Activated naive CD8-positive, alpha-beta T cell treated with anti-CD3 and anti-CD28 coated beads for 36 hours (primary cell): ENCODE measurements around the gene DUSP15. TPM values are rescaled to one million over a fixed set of nuclear protein-coding genes. Genes with fewer than 3 reads are reported as not detected.
A peak's percentile ranks its signal among the peaks of the same experiment; 100 is the strongest.

Experiments
- DNase-seq: peaks from one replicate; pipeline ENCODE4 v3.0.0; 2021
- H3K27ac Mint-ChIP-seq: one replicate; pipeline ENCODE4 v1.8.0; 2022; ENCODE audit warnings: mild to moderate bottlenecking, moderate library complexity, mixed read lengths
- H3K27me3 Mint-ChIP-seq: one replicate; pipeline ENCODE4 v1.8.0; 2022; ENCODE audit warnings: mild to moderate bottlenecking, mixed read lengths
- H3K36me3 Mint-ChIP-seq: one replicate; pipeline ENCODE4 v1.8.0; 2021; ENCODE audit warnings: mild to moderate bottlenecking, mixed read lengths
- H3K4me1 Mint-ChIP-seq: one replicate; pipeline ENCODE4 v1.8.0; 2021; ENCODE audit warnings: mixed read lengths
- H3K4me3 Mint-ChIP-seq: one replicate; pipeline ENCODE4 v1.8.0; 2022; ENCODE audit warnings: mild to moderate bottlenecking, moderate library complexity, mixed read lengths
- H3K9me3 Mint-ChIP-seq: one replicate; pipeline ENCODE4 v1.8.0; 2022; ENCODE audit warnings: mixed read lengths
- total RNA-seq, 2 experiments: library from RNA; stranded (reverse); gene quantifications; one replicate each; pipeline ENCODE4 v1.2.3, GENCODE V29; 2021

The DUSP15 gene
- total RNA-seq, 2 experiments from 2014 or later = not detected

DNA sequence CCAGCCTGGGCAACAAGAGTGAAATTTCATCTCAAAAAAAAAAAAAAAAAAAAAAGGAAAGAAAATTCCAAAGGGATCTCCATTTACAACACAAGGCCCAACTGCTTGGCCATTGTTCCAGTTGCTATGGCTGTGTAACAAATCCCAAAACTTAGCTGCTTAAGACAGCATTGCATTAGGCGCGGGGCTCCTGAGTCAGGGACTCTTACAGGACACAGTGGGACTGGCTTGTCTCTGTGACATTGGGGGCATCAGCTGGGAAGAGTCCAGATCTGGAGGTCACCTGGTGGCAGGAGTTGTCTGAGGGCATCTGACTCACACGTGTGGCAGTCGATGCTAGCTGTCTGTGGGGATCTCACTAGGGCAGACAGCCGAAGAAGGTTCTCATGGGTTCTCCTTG lies 35.7 kb upstream of the DUSP15 start:
- Mint-ChIP-seq H3K36me3 (no peaks in the 10 kb centered on the region), H3K4me3 (no peak overlapping the region), H3K27ac (no peak overlapping the region), H3K4me1 (no peaks in the 10 kb centered on the region), H3K9me3 (no peaks in the 10 kb centered on the region), H3K27me3 (peaks cover 4% of the 10 kb centered on the region)
- no peak for DNase-seq

DNA sequence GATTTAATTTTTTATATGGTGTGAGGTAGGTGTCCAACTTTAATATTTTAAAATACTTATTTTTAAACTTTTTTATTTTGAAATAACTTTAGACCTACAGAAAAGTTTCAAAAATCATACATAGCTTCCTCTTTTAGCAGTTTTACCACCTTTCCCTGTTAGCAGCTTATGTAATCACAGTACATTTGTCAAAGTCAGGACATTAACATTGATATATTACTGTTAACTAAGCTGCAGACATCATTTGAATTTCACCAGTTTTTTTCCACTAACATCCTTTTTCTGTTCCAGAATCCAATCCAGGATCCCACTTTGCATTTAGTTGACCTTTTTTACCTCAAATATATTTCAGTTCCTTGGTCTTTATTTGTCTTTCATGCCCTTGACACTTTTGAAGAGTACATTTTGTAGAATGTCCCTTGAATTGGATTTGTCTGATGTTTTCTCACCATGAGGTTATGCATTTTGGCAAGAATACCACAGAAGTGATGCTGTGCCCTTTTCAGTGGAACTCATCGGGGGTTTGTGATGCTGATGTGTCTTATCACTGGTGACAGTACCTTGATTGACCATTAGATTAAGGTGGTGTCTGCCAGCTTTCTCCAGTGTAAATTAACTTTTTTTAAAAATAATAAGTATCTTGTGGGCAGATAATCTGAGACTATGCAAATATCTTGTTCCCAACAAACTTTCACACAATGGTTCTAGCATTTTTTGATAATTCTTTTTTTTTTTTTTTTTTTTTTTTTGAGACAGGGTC lies 33.5 kb upstream of the DUSP15 start:
- Mint-ChIP-seq H3K4me1 (no peaks in the 10 kb centered on the region), H3K36me3 (no peaks in the 10 kb centered on the region), H3K27me3 (peaks cover 2% of the 10 kb centered on the region), H3K9me3 (no peaks in the 10 kb centered on the region), H3K4me3 (no peak overlapping the region), H3K27ac (no peak overlapping the region)
- no peak for DNase-seq

DNA sequence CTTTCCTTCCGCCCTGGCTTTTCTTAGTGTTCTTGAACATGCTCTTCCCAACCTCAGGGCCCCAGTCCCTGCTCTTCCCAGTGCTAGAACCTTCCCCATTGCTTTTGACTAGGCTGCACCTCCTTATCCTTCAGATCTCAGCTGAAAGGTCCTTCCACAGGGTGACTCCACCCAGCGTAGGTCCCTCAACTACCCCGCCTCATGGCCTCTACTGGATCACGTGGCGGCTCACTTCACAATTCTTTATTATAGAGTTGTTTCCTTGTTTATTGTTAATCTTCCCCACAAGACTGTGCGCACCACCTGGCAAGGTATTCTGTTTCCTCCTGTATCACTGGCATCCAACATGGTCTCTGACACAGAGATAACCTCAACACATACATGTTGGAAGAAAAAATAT lies 31.3 kb upstream of the DUSP15 start:
- Mint-ChIP-seq H3K27me3 (peaks cover under 1% of the 10 kb centered on the region), H3K4me1 (no peaks in the 10 kb centered on the region), H3K36me3 (no peaks in the 10 kb centered on the region), H3K27ac (no peak overlapping the region), H3K9me3 (no peaks in the 10 kb centered on the region), H3K4me3 (no peak overlapping the region)
- DNase-seq = no peak

DNA sequence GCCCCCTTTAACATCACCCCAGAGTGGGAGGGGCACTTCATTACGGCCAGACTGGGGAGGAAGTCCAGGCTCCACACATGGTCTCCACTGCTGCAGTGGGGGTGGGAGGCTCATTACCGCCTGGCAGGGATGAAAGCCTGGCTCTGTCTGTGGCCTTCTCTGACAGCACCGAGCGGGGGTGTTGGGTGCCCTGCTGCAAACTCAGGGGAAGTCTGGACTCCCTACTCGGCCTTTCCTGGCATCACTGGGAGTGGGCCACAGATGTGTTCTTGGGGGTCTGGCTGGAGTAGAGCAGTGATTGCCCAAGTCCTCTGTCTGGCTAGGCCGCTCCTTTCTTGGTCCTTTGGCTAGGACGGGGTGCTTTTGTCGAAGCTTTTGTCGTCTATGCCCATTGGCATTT lies 27.2 kb upstream of the DUSP15 start:
- Mint-ChIP-seq H3K4me1 (no peaks in the 10 kb centered on the region), H3K9me3 (no peaks in the 10 kb centered on the region), H3K27ac (no peak overlapping the region), H3K4me3 (no peak overlapping the region), H3K27me3 (peaks cover 8% of the 10 kb centered on the region), H3K36me3 (no peaks in the 10 kb centered on the region)
- no peak for DNase-seq

DNA sequence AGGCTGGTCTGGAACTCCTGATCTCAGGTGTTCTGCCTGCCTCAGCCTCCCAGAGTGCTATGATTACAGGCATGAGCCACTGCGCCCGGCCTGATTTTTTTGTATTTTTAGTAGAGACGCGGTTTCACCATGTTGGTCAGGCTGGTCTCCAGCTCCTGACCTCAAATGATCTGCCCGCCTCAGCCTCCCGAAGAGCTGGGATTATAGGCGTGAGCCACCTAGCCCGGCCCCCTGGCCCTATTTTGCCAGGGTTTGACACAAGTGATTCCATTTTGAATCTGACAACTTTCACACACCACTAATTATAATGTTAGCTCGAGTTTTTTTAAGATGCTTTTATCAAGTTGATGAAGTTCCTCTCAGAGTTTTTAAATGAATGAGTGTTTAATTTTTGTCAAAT lies 25.7 kb upstream of the DUSP15 start:
- H3K36me3 Mint-ChIP-seq = no peaks in the 10 kb centered on the region
- peaks cover 8% of the 10 kb centered on the region for H3K27me3 Mint-ChIP-seq
- no peak overlapping the region for H3K4me3 Mint-ChIP-seq
- H3K9me3 Mint-ChIP-seq = no peaks in the 10 kb centered on the region
- H3K4me1 Mint-ChIP-seq = no peaks in the 10 kb centered on the region
- no peak overlapping the region for H3K27ac Mint-ChIP-seq
- DNase-seq = no peak

DNA sequence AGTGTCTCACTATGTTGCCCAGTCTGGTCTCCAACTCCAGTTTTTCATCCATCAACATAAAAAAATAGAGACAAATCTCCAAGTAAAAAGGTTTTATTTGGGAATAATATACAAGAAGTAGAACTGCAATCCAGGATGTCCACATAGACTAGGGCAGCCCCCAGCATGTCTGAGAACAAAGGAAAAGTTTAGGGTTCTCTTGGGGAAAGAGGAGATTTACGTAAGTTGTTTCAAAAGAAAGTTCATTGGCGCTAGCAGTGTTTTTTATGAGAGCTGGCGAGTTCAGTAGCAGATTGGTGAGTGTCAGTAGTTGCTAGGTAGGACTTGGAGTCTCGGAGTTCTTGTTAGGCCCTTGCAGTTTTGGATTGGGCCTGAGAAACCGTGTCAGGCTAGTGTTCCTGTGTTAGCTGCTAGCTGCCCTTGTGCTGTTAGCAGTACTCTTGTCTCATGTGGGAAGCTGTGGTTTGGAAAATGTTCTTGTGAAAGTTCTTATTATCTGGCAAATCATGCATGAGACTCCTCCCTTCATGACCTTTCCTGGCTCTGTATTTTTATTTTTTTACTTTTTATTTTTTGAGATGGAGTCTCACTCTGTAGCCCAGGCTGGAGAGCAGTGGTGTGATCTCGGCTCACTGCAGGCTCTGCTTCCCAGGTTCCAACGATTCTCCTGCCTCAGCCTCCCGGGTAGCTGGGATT lies 24.8 kb upstream of the DUSP15 start:
- H3K4me1 Mint-ChIP-seq = no peaks in the 10 kb centered on the region
- H3K27me3 Mint-ChIP-seq = peaks cover 8% of the 10 kb centered on the region
- H3K36me3 Mint-ChIP-seq = no peaks in the 10 kb centered on the region
- H3K9me3 Mint-ChIP-seq = no peaks in the 10 kb centered on the region
- no peak overlapping the region for H3K27ac Mint-ChIP-seq
- no peak overlapping the region for H3K4me3 Mint-ChIP-seq
- no peak for DNase-seq

DNA sequence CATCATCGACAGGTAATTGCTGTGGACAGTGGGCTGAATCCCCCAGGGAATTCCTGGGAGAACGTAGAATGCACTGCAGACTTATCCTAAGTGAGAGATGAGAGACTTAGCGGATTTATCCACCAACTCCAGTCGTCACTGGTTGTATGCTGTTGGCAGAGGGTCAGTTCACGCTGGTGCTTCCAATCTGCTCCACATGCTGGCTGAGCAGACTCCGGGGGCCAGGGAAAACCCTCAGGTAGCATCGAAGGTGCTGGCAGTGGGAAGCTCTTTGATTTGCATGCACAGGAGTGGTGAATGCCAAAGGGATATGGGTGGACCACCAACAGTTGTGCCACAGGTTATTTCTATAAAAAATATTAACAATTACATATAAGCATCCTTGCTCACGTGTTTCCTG lies 20.3 kb upstream of the DUSP15 start:
- H3K4me1 Mint-ChIP-seq = no peaks in the 10 kb centered on the region
- H3K36me3 Mint-ChIP-seq = no peaks in the 10 kb centered on the region
- DNase-seq = no peak
- no peaks in the 10 kb centered on the region for H3K9me3 Mint-ChIP-seq
- H3K27ac Mint-ChIP-seq = no peak overlapping the region
- H3K4me3 Mint-ChIP-seq = no peak overlapping the region
- H3K27me3 Mint-ChIP-seq = no peaks in the 10 kb centered on the region

DNA sequence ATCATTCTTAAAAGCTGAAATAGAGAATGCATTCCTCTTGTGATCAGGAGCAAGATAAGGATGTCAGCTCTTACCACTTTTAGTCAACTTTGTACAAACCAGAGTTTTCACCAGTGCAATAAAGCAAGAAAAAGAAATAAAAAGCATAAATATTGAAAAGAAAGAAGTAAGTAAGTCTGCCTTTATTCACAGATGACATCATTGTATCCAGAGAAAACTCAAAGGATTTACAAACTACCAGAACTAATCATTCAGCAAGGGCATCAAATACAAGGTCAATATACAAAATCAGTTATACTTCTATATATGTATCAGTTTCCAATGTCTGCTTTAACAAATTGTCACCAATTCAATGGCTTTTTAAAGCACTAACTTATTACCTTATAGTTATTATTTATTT lies 13.5 kb upstream of the DUSP15 start:
- no peak overlapping the region for H3K4me3 Mint-ChIP-seq
- H3K4me1 Mint-ChIP-seq = peaks cover 8% of the 10 kb centered on the region
- DNase-seq = no peak
- no peaks in the 10 kb centered on the region for H3K9me3 Mint-ChIP-seq
- no peak overlapping the region for H3K27ac Mint-ChIP-seq
- H3K36me3 Mint-ChIP-seq = no peaks in the 10 kb centered on the region
- peaks cover 8% of the 10 kb centered on the region for H3K27me3 Mint-ChIP-seq

DNA sequence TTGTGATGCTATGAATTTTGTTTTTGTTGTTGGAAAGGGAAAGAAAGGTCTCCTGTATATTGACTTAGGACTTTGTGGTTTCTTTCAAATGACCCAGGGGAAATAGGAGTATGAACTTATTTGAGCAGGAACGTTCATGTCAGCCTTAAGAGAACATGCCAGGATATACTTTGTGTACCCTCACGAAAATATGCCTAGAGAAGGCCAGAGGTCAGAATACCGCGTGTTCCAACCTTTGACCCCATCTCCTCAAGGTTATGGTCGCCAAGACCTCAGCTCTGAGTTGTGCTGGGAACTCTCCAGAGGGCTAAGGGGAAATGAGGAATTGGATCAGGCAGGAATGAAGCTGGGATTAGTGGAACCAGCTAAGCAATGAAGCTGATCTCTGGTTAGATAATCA lies 11.6 kb upstream of the DUSP15 start:
- Mint-ChIP-seq H3K9me3 (no peaks in the 10 kb centered on the region), H3K36me3 (no peaks in the 10 kb centered on the region), H3K27ac (no peak overlapping the region), H3K4me1 (peaks cover 8% of the 10 kb centered on the region), H3K27me3 (peaks cover 13% of the 10 kb centered on the region), H3K4me3 (no peak overlapping the region)
- no peak for DNase-seq

DNA sequence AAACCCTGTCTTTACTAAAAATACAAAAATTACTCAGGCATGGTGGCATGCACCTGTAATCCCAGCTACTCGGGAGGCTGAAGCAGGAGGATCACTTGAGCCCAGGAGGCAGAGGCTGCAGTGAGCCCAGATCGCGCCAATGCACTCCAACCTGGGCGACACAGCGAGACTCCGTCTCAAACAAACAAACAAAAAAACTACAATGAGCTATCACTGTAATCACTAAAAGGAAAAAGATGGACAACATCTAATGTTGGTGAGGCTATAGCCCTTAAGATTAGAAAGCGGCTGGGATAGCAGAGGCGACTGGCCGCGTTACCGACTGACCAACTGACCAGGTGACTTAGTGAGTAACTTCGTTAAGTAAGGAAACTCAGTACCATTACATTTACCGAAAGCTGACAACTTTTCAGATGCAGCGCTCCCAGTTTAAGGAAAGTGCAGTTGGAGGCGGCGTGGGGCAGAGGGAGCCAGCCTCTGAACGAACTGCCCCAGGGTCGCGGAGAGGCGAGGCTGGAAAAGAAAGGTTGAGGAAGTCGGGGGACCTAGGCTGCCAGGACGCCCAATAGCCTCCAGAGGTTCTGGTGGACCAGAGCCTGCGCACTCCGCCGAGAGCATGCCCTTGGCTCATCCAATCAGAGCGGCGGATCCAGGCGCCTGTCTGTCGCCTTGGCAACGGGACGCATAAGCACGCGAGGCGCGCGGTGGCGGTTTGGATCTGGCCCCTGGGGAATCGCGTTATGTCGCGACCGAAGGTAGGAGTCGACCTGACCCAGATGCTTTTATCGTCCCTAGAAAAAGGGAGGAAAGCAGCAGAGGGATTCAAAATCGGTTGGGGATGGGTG lies 9.0 kb upstream of the DUSP15 start:
- Mint-ChIP-seq H3K4me3 (peak overlapping the region; percentile 81), H3K36me3 (no peaks in the 10 kb centered on the region), H3K4me1 (peaks cover 8% of the 10 kb centered on the region), H3K9me3 (no peaks in the 10 kb centered on the region), H3K27ac (peak overlapping the region; percentile 23), H3K27me3 (peaks cover 13% of the 10 kb centered on the region)
- DNase-seq = peak; percentile 84

DNA sequence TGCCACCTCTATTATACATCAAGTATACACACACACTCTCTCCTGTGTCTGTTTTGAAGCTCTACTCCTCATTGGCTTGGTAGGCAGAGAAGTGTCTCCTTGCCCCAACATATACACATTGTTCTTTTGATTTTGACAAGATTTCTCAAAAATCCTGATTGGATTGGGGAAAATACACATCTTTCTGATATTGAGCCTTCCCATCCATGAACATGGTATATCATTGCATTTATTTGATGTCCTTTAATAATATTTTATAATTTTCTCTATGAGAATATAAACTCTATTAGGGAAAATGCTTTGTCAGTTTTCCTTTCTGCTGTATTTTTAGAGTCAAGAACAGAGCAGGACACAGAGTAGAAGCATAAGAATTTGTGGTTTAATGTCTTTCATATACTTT lies 7.4 kb upstream of the DUSP15 start:
- H3K27ac Mint-ChIP-seq = no peak overlapping the region
- H3K4me3 Mint-ChIP-seq = no peak overlapping the region
- no peaks in the 10 kb centered on the region for H3K36me3 Mint-ChIP-seq
- peaks cover 8% of the 10 kb centered on the region for H3K4me1 Mint-ChIP-seq
- peaks cover 20% of the 10 kb centered on the region for H3K27me3 Mint-ChIP-seq
- no peak for DNase-seq
- no peaks in the 10 kb centered on the region for H3K9me3 Mint-ChIP-seq

DNA sequence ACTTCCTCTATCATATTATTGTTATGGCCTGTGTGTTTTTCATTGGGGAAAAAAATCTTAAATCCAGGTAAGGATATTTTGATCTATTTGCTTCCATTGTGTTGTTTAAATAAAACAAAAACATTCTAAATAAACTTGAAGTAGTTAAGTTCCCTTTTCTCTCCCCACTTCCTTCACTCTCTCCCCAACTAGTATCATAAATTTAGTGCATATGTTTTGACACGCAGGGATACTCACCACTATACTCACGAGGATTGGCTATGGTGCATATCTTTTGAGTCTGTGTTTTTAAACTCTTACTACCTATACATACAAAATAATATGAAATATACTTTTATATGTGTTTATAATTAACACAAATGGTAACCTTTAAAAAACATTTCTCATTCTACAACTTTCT lies 5.3 kb upstream of the DUSP15 start:
- Mint-ChIP-seq H3K27me3 (peaks cover 37% of the 10 kb centered on the region), H3K36me3 (no peaks in the 10 kb centered on the region), H3K4me3 (no peak overlapping the region), H3K4me1 (peaks cover 13% of the 10 kb centered on the region), H3K27ac (no peak overlapping the region), H3K9me3 (no peaks in the 10 kb centered on the region)
- DNase-seq = no peak

DNA sequence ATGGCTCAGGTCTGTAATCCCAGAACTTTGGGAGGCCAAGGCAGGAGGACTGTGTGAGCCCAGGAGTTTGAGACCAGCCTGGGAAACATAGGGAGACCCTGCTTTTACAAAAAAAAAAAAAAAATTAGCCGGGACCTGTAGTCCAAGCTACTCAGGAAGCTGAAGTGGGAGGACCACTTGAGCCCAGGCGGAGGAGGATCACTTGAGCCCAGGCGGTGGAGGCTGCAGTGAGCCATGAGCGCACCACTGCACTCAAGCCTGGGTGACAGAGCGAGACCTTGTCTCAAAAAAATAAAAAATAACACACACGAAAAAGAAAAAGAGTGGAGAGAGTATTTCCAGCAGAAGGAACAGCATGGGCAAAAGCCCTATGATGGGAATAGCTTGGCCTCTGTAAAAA lies 2.1 kb upstream of the DUSP15 start:
- no peaks in the 10 kb centered on the region for H3K9me3 Mint-ChIP-seq
- H3K27ac Mint-ChIP-seq = no peak overlapping the region
- no peak overlapping the region for H3K4me3 Mint-ChIP-seq
- peaks cover 43% of the 10 kb centered on the region for H3K27me3 Mint-ChIP-seq
- H3K4me1 Mint-ChIP-seq = peaks cover 10% of the 10 kb centered on the region
- H3K36me3 Mint-ChIP-seq = no peaks in the 10 kb centered on the region
- no peak for DNase-seq

DNA sequence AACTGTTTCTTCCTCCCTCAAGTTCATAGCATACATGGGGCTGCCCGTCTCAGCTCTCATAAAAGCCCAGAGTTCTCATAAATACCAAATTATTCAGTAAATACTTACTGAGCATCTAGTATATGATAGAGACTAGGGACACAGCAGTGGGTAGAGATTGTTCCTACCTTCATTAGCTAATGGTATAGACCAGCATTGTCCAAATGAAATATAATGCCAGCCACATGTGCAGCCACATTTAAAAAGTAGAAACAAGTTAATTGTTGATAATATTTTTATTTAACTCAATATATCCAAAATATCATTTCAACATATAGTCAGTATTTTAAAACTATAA lies 1.3 kb upstream of the DUSP15 start:
- no peaks in the 10 kb centered on the region for H3K36me3 Mint-ChIP-seq
- no peak for DNase-seq
- H3K27ac Mint-ChIP-seq = no peak overlapping the region

More for the DNA sequence above, 1.3 kb upstream of the DUSP15 start:
- Mint-ChIP-seq H3K4me1 (peaks cover 10% of the 10 kb centered on the region), H3K27me3 (peaks cover 43% of the 10 kb centered on the region), H3K9me3 (no peaks in the 10 kb centered on the region), H3K4me3 (no peak overlapping the region)
